K562 (cell line): ENCODE measurements around the gene FOSL2. TPM values are rescaled to one million over a fixed set of nuclear protein-coding genes. Genes with fewer than 3 reads are reported as not detected.
A peak's percentile ranks its signal among the peaks of the same experiment; 100 is the strongest.

Experiments
- ATAC-seq: fragments of 200-7000 bp; cut with Tn5 transposase; 3 replicates; pipeline ENCODE4 v1.9.1; 2020; ENCODE audit warnings: moderate library complexity
- BruUV-seq: library from RNA; stranded (reverse); fragments of 400-500 nt; replicated peaks from 2 replicates; lab custom pipeline; 2021; lab: Mats Ljungman, UMichigan
- CTCF ChIA-PET: fragments of 300-600 bp; formaldehyde crosslinking; extraction: SDS; loops from one replicate; lab custom pipeline; 2021; ENCODE audit warnings: low intra/inter-chr PET ratio; lab: Yijun Ruan, JAX
- POLR2A ChIA-PET: fragments of 300-600, 350-650 bp; sonication (Branson Sonifier 250); formaldehyde crosslinking; extraction: SDS; loops from one replicate; lab custom pipeline; 2021; ENCODE audit warnings: antibody characterized with exemption, inconsistent platforms; lab: Yijun Ruan, JAX
- DNase-seq, 4 experiments: peaks; one replicate each; pipeline versions ENCODE4 v3.0.0 to v3.0.0-alpha.2; 2011 to 2018; ENCODE audit warnings: low spot score in 3 of 4, mixed read lengths in 3 of 4; ENCODE audit errors: extremely low read depth in 1 of 4
- FAIRE-seq: peaks from 2 replicates; lab custom pipeline; 2011; peaks lifted over from hg19 to GRCh38; lab: Jason Lieb, UNC
- H2AFZ ChIP-seq: 2 replicates; pipeline ENCODE4 v1.6.0; 2011; ENCODE audit warnings: low read depth, low read length, control low read depth, inconsistent platforms
- H3K27ac ChIP-seq: fragments of 200-600 bp; 3 replicates; pipeline ENCODE4 v1.8.0; 2011; ENCODE audit warnings: low read depth, mild to moderate bottlenecking, control low read depth, inconsistent platforms, low read length, moderate library complexity, mixed read lengths; ENCODE audit errors: extremely low read depth
- H3K27me3 ChIP-seq, 2 experiments: fragments of 300-600 bp in 1 of 2; 2 replicates in 1 of 2; 3 replicates in 1 of 2; pipeline versions ENCODE4 v1.6.0 to v1.8.0; 2011; ENCODE audit warnings: inconsistent platforms in 2 of 2, low read length in 2 of 2, mild to moderate bottlenecking in 1 of 2, mixed read lengths in 1 of 2, moderate library complexity in 1 of 2; ENCODE audit not compliant: control insufficient read depth in 2 of 2, insufficient read depth in 2 of 2
- H3K36me3 ChIP-seq: fragments of 300-600 bp; 3 replicates; pipeline ENCODE4 v1.8.0; 2011; ENCODE audit warnings: mild to moderate bottlenecking, low read length, inconsistent platforms; ENCODE audit not compliant: control insufficient read depth, insufficient read depth
- H3K4me1 ChIP-seq, 2 experiments: fragments of 200-600 bp in 1 of 2; replicated peaks in 1 of 2; 2 replicates in 1 of 2; 3 replicates in 1 of 2; pipeline versions ENCODE4 v1.5.1 to v1.8.0; 2011; ENCODE audit warnings: inconsistent platforms in 2 of 2, low read length in 2 of 2, mild to moderate bottlenecking in 1 of 2, mixed read lengths in 1 of 2, moderate library complexity in 1 of 2; ENCODE audit not compliant: control insufficient read depth in 2 of 2, insufficient read depth in 2 of 2
- H3K4me2 ChIP-seq: 2 replicates; pipeline ENCODE4 v1.6.1; 2011; ENCODE audit warnings: low read length, control low read depth, inconsistent platforms, mixed read lengths; ENCODE audit not compliant: insufficient read depth
- H3K4me3 ChIP-seq: fragments of 200-600 bp; sonication (generic), shearing (Covaris generic); 2 replicates; pipeline ENCODE4 v1.5.1; 2016; ENCODE audit warnings: control low read depth, inconsistent platforms
- H3K79me2 ChIP-seq: fragments of 200-600 bp; 3 replicates; pipeline ENCODE4 v1.8.0; 2011; ENCODE audit warnings: low read length, inconsistent platforms; ENCODE audit not compliant: control insufficient read depth, insufficient read depth
- H3K9ac ChIP-seq, 2 experiments: 2 replicates each; pipeline versions ENCODE4 v1.6.0 to v1.6.1; 2011; ENCODE audit warnings: low read depth in 2 of 2, low read length in 2 of 2, control low read depth in 1 of 2, inconsistent platforms in 1 of 2, mild to moderate bottlenecking in 1 of 2, mixed read lengths in 1 of 2; ENCODE audit not compliant: insufficient read depth in 1 of 2
- H3K9me1 ChIP-seq: one replicate; pipeline ENCODE4 v1.6.0; 2011; ENCODE audit warnings: inconsistent platforms, mild to moderate bottlenecking, low read length, moderate library complexity; ENCODE audit not compliant: control insufficient read depth, insufficient read depth
- H3K9me3 ChIP-seq: replicated peaks from 2 replicates; pipeline ENCODE4 v1.5.1; 2011; ENCODE audit warnings: low read depth, low read length, inconsistent platforms; ENCODE audit not compliant: control insufficient read depth, insufficient read depth
- H4K20me1 ChIP-seq: replicated peaks from 2 replicates; pipeline ENCODE4 v1.6.1; 2011; ENCODE audit warnings: low read length, inconsistent platforms, mixed read lengths; ENCODE audit not compliant: control insufficient read depth, insufficient read depth
- CBFA2T2 ChIP-seq: fragments of 450-650 bp; conservative IDR thresholded peaks from 2 replicates; pipeline ENCODE4 v1.6.1; 2017; ENCODE audit warnings: mild to moderate bottlenecking
- CBFA2T3 ChIP-seq: fragments of 450-650 bp; IDR thresholded peaks from 2 replicates; pipeline ENCODE4 v1.6.1; 2017
- CXXC5 ChIP-seq: fragments of 250-450 bp; sonication (Bioruptor Pico); IDR thresholded peaks from 2 replicates; pipeline ENCODE4 v1.8.0; 2022; ENCODE audit warnings: inconsistent platforms, mild to moderate bottlenecking, moderate library complexity
- MAFG ChIP-seq: fragments of 450-650 bp; conservative IDR thresholded peaks from 2 replicates; pipeline ENCODE4 v1.6.1; 2016; ENCODE audit warnings: missing genetic modification characterization, missing compliant biosample characterization
- MTF1 ChIP-seq: fragments of 250-450 bp; sonication (Bioruptor Pico); IDR thresholded peaks from 2 replicates; pipeline ENCODE4 v1.9.0; 2021; ENCODE audit warnings: moderate library complexity, mild to moderate bottlenecking, inconsistent platforms, borderline replicate concordance
- NR3C1 ChIP-seq: sonication (generic); formaldehyde crosslinking; IDR thresholded peaks from 2 replicates; pipeline ENCODE4 v1.8.1; 2022; ENCODE audit warnings: missing genetic modification reagents
- RBM17 ChIP-seq: fragments of 200-400 bp; formaldehyde crosslinking; IDR thresholded peaks from 2 replicates; pipeline ENCODE4 v1.6.1; 2017; ENCODE audit warnings: low read depth, mild to moderate bottlenecking, low read length, borderline replicate concordance
- RCOR1 ChIP-seq, 2 experiments: IDR thresholded peaks; 2 replicates each; pipeline ENCODE4 v1.6.1; 2012; ENCODE audit warnings: low read depth in 2 of 2, low read length in 2 of 2, borderline replicate concordance in 1 of 2, improper control_type of control experiment in 1 of 2
- SRSF7 ChIP-seq: fragments of 200-400 bp; formaldehyde crosslinking; optimal IDR thresholded peaks from 2 replicates; pipeline ENCODE3; 2017; ENCODE audit warnings: mild to moderate bottlenecking, low read depth, low read length
- TAL1 ChIP-seq: fragments of 450-650 bp; IDR thresholded peaks from 2 replicates; pipeline ENCODE4 v1.6.1; 2016; ENCODE audit warnings: mild to moderate bottlenecking
- U2AF2 ChIP-seq: fragments of 200-400 bp; formaldehyde crosslinking; optimal IDR thresholded peaks from 2 replicates; pipeline ENCODE3; 2017; ENCODE audit warnings: low read depth, mild to moderate bottlenecking, low read length
- YY1 ChIP-seq, 3 experiments: IDR thresholded peaks; 2 replicates each; pipeline ENCODE4 v1.6.1; 2011; ENCODE audit warnings: low read length in 2 of 3, mild to moderate bottlenecking in 2 of 3, moderate library complexity in 2 of 3, borderline replicate concordance in 1 of 3, control low read depth in 1 of 3, low read depth in 1 of 3; ENCODE audit not compliant: insufficient read depth in 3 of 3, insufficient replicate concordance in 2 of 3, control insufficient read depth in 1 of 3, insufficient read length in 1 of 3; ENCODE audit errors: extremely low read depth in 1 of 3
- ZNF766 ChIP-seq: fragments of 200-800 bp; sonication (Bioruptor generic); conservative IDR thresholded peaks from 2 replicates; pipeline ENCODE4 v1.6.1; 2016; ENCODE audit warnings: missing genetic modification characterization, missing compliant biosample characterization
- WGBS: fragments of 100-300 bp; shearing (Covaris generic); methylation state at CpG from one replicate; pipeline ENCODE4 v1.1.6; 2016; ENCODE audit warnings: low coverage, mixed read lengths; ENCODE audit not compliant: insufficient coverage; ENCODE audit errors: missing lambda C conversion rate; 5-methylcytosine and 5-hydroxymethylcytosine counted together
- in situ Hi-C: fragments of 300-500 bp; cut with MboI; formaldehyde crosslinking; loops from 4 replicates; pipeline ENCODE4 v1.15.0; 2018; ENCODE audit warnings: inconsistent platforms, mixed read lengths
- intact Hi-C: fragments of 100-400 bp; cut with micrococcal nuclease; formaldehyde crosslinking; loops from 2 replicates; pipeline ENCODE4 v1.14.2; 2022
- polyA plus RNA-seq, 8 experiments: library from polyadenylated mRNA; depleted of rRNA in 4 of 8; stranded (reverse) in 5 of 8; unstranded in 3 of 8; fragments of >200 nt; fragmentation: Nextera tagmentation in 2 of 8; fragmentation: Illumina TruSeq in 1 of 8; extraction: Ambion mirVana in 2 of 8; extraction: Trizol in 1 of 8; gene quantifications; 2 replicates each; pipeline versions ENCODE4 v1.2.1 to v1.2.3, GENCODE V29; 2011 to 2014; ENCODE audit warnings: inconsistent platforms in 1 of 8, missing spikeins in 1 of 8
- total RNA-seq, 7 experiments: library from RNA; depleted of rRNA in 6 of 7; stranded (reverse); fragments of >200 nt in 6 of 7; fragmentation: Illumina TruSeq in 2 of 7; extraction: Trizol in 2 of 7; gene quantifications; 2 replicates each; pipeline versions ENCODE4 v1.2.1 to v1.2.3, GENCODE V29; 2011 to 2021; ENCODE audit warnings: low replicate concordance in 1 of 7
- TF ChIP-seq, protein P1 (sequence below): fragments of 250-450 bp; sonication (Bioruptor Pico); IDR thresholded peaks from 2 replicates; pipeline ENCODE4 v1.5.0; 2020; ENCODE audit warnings: mild to moderate bottlenecking
- TF ChIP-seq, protein P2 (sequence below): sonication (generic); formaldehyde crosslinking; IDR thresholded peaks from 2 replicates; pipeline ENCODE4 v1.8.1; 2023; ENCODE audit warnings: mild to moderate bottlenecking, missing genetic modification reagents
- TF ChIP-seq, protein P3 (sequence below): sonication (generic); formaldehyde crosslinking; IDR thresholded peaks from 2 replicates; pipeline ENCODE4 v1.9.0; 2022; ENCODE audit warnings: mild to moderate bottlenecking, missing genetic modification reagents
- TF ChIP-seq, protein P4 (sequence below): fragments of 250-450 bp; sonication (Bioruptor Pico); IDR thresholded peaks from 2 replicates; pipeline ENCODE4 v1.8.0; 2022; ENCODE audit warnings: inconsistent platforms

FOSL2 gene
- total and polyA plus RNA-seq, 9 of the 15 experiments (the other 6 are each of a cell fraction or from before 2014, with no cell fraction given) = 0.04 to 2.9 (median 0.80) TPM

DNA sequence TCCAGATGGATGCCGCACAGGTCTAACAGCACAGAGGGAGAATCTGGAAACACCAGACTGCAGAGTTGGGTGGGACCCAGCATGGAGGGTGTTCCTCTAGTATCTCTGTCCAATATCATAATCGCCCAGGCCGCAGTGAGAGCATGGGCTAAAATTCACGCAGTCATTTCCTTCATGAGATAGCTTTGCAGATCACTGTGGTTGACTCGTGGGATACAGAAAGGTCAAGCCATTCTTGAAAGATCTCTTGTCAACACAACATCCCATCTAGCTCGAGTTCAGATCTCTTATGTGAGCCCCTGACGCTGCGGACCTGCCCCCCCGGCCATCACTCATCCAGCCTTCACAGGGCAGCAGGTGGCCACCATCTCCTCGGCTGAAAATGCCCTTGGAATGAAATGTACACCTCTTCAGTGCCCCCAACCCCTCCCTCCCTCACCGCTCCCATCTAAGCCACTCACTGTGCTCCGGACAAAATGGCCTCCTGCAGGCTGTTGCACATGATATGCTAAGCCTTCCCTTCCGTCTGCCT lies 45.9 kb downstream of the FOSL2 start:
- no peak overlapping the region for H3K4me3 ChIP-seq
- in situ Hi-C loops (no loop called here), intact Hi-C loops (no loop called here)
- ATAC-seq (peak; percentile 54), DNase-seq (peak in 2 of 4 experiments; percentile 5 to 31), FAIRE-seq (no peak)
- peak overlapping the region; percentile 15; the same call in 1 of the 2 replicates for H3K4me2 ChIP-seq
- H3K79me2 ChIP-seq = no peaks in the 10 kb centered on the region
- H3K9me1 ChIP-seq = no peaks in the 10 kb centered on the region
- BruUV-seq = no TSS peak
- H3K27ac ChIP-seq = no peak overlapping the region
- H3K9ac ChIP-seq = no peak overlapping the region
- no peaks in the 10 kb centered on the region for H3K36me3 ChIP-seq
- peaks cover 2 to 51% of the 10 kb centered on the region in 2 experiments; a peak in 3 of 5 replicates for H3K27me3 ChIP-seq
- WGBS = 11% methylated on average over 13 of the region's 13 CpGs
- H4K20me1 ChIP-seq = no peaks in the 10 kb centered on the region
- CTCF ChIA-PET = no interaction called here
- no peak overlapping the region for H2AFZ ChIP-seq
- POLR2A ChIA-PET = interaction anchor here (0.5 to 1.0 kb wide), 2 partner anchors 32 to 36 kb away, joined by 3 to 5 read pairs; no protein-coding TSS in a partner anchor
- H3K4me1 ChIP-seq = peaks cover 10% of the 10 kb centered on the region in 2 experiments
- H3K9me3 ChIP-seq = 0 out of 2 replicates have a peak, but pooled peaks cover 1% of the 10 kb centered on the region
- TF ChIP-seq NR3C1 = no peak
- peak; percentile 43; the same call in 1 of the 2 replicates for TF ChIP-seq CBFA2T3
- TF ChIP-seq, protein P1, sequence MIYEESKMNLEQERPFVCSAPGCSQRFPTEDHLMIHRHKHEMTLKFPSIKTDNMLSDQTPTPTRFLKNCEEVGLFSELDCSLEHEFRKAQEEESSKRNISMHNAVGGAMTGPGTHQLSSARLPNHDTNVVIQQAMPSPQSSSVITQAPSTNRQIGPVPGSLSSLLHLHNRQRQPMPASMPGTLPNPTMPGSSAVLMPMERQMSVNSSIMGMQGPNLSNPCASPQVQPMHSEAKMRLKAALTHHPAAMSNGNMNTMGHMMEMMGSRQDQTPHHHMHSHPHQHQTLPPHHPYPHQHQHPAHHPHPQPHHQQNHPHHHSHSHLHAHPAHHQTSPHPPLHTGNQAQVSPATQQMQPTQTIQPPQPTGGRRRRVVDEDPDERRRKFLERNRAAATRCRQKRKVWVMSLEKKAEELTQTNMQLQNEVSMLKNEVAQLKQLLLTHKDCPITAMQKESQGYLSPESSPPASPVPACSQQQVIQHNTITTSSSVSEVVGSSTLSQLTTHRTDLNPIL = no peak
- TF ChIP-seq RCOR1 (IDR thresholded peaks at IDR 0.05; ENCODE audit: borderline replicate concordance in 1 of 2, low read depth in 2 of 2, low read length in 2 of 2) = peak in 1 of 2 experiments; percentile 46; a peak in 2 of 4 replicates
- peak; percentile 22; the same call in 1 of the 2 replicates for TF ChIP-seq TAL1
- TF ChIP-seq, protein P2, sequence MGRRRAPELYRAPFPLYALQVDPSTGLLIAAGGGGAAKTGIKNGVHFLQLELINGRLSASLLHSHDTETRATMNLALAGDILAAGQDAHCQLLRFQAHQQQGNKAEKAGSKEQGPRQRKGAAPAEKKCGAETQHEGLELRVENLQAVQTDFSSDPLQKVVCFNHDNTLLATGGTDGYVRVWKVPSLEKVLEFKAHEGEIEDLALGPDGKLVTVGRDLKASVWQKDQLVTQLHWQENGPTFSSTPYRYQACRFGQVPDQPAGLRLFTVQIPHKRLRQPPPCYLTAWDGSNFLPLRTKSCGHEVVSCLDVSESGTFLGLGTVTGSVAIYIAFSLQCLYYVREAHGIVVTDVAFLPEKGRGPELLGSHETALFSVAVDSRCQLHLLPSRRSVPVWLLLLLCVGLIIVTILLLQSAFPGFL (CRISPR knock-in tag) = no peak
- no peak for TF ChIP-seq MTF1
- no peak for TF ChIP-seq SRSF7
- peak; percentile 63 for TF ChIP-seq CXXC5 (CRISPR knock-in tag)
- TF ChIP-seq ZNF766 = 0 out of 2 replicates have a peak, but pooled peaks have one; percentile 21
- no peak for TF ChIP-seq RBM17
- TF ChIP-seq CBFA2T2 = 0 out of 2 replicates have a peak, but pooled peaks have one; percentile 16
- TF ChIP-seq, protein P3, sequence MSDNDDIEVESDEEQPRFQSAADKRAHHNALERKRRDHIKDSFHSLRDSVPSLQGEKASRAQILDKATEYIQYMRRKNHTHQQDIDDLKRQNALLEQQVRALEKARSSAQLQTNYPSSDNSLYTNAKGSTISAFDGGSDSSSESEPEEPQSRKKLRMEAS (CRISPR knock-in tag) = no peak
- 0 out of 2 replicates have a peak, but pooled peaks have one; percentile 18 for TF ChIP-seq MAFG (tag)
- TF ChIP-seq, protein P4, sequence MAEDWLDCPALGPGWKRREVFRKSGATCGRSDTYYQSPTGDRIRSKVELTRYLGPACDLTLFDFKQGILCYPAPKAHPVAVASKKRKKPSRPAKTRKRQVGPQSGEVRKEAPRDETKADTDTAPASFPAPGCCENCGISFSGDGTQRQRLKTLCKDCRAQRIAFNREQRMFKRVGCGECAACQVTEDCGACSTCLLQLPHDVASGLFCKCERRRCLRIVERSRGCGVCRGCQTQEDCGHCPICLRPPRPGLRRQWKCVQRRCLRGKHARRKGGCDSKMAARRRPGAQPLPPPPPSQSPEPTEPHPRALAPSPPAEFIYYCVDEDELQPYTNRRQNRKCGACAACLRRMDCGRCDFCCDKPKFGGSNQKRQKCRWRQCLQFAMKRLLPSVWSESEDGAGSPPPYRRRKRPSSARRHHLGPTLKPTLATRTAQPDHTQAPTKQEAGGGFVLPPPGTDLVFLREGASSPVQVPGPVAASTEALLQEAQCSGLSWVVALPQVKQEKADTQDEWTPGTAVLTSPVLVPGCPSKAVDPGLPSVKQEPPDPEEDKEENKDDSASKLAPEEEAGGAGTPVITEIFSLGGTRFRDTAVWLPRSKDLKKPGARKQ (CRISPR knock-in tag) = no peak
- TF ChIP-seq U2AF2 = no peak
- TF ChIP-seq YY1 (IDR thresholded peaks at IDR 0.05; ENCODE audit: borderline replicate concordance in 1 of 3, control insufficient read depth in 1 of 3, extremely low read depth in 1 of 3, insufficient read depth in 3 of 3, insufficient read length in 1 of 3, insufficient replicate concordance in 2 of 3, low read depth in 1 of 3, low read length in 2 of 3) = peak in 1 of 3 experiments; percentile 64
